ENCODE results near the gene EID3. TPM values are rescaled to one million over a fixed set of nuclear protein-coding genes. Genes with fewer than 3 reads are reported as not detected.

EID3 gene
- total and polyA plus RNA-seq, 2 donors (not counting 1 experiment from before 2014, with no cell fraction given), result 6.4 to 9.4 TPM

GRCh38 chr12:104350211-104351056 lies 46.9 kb downstream of the EID3 start:
- intact Hi-C loops (cut with micrococcal nuclease), result no loop called here
- no peaks in the 10 kb centered on the region for H3K4me1 Mint-ChIP-seq
- Histone ChIP-seq H3K4me3 (ENCODE audit: control extremely low read depth in 1 of 5, extremely low read depth in 1 of 5, insufficient read depth in 1 of 5, low read depth in 2 of 5, low read length in 4 of 5) (no peak overlapping the region), H3K27me3 (replicated peaks in 1 of 4; ENCODE audit: control extremely low read depth in 1 of 4, control insufficient read depth in 3 of 4, insufficient read depth in 4 of 4, low read length in 3 of 4) (no peaks in the 10 kb centered on the region), H2AFZ (ENCODE audit: insufficient read depth, low read depth, low read length, poor library complexity, severe bottlenecking) (no peak overlapping the region), H3K4me1 (ENCODE audit: control insufficient read depth in 2 of 2, insufficient read depth in 2 of 2, low read length in 2 of 2) (no peaks in the 10 kb centered on the region), H3K9me3 (ENCODE audit: control extremely low read depth in 1 of 3, control insufficient read depth in 2 of 3, insufficient read depth in 1 of 3, low read length in 2 of 3) (no peaks in the 10 kb centered on the region), H3K4me2 (replicated peaks; ENCODE audit: low read depth, low read length, poor library complexity, severe bottlenecking) (no peak overlapping the region), H3K79me2 (ENCODE audit: control insufficient read depth, insufficient read depth, low read length) (no peaks in the 10 kb centered on the region), H3K36me3 (replicated peaks in 1 of 2; ENCODE audit: control extremely low read depth in 1 of 2, control insufficient read depth in 1 of 2, extremely low read depth in 1 of 2, insufficient read depth in 2 of 2, low read length in 1 of 2) (peaks cover 0 to 29% of the 10 kb centered on the region in 2 experiments), H3K27ac (ENCODE audit: low read length in 2 of 2) (no peak overlapping the region), H3K9ac (ENCODE audit: low read length) (no peak overlapping the region), H4K20me1 (ENCODE audit: control insufficient read depth, insufficient read depth, low read length, poor library complexity, severe bottlenecking) (no peaks in the 10 kb centered on the region)
- H3K9me3 Mint-ChIP-seq (ENCODE audit: insufficient read depth), result no peaks in the 10 kb centered on the region
- WGBS (ENCODE audit: insufficient coverage), result 99% methylated on average over 6 of the region's 8 CpGs
- no peak overlapping the region for H3K4me3 Mint-ChIP-seq
- ATAC-seq (ENCODE audit: low read depth), result no peak
- POLR2A ChIA-PET, result no interaction called here
- DNase-seq, result no peak
- no peak for TF ChIP-seq EZH2 (IDR thresholded peaks at IDR 0.05; ENCODE audit: borderline replicate concordance, insufficient read depth, low read depth, low read length, poor library complexity, severe bottlenecking)
- no peak for TF ChIP-seq CTCF (IDR thresholded peaks at IDR 0.05)
- no peak overlapping the region for H3K27ac Mint-ChIP-seq
- CTCF ChIA-PET, result no interaction called here
- no peaks in the 10 kb centered on the region for H3K27me3 Mint-ChIP-seq

All from B cell (primary cell).